ENCODE measurements around the gene PLXNB1.

GRCh38 chr3:48477959-48478520 lies 48.2 kb upstream of the PLXNB1 start:
- TF ChIP-seq CTCF (conservative IDR thresholded peaks at IDR 0.05) (no peak), ZFX (IDR thresholded peaks at IDR 0.05) (no peak)

Measured in C4-2B (cell line).